SW 1271 (cell line): ENCODE measurements around the gene CD79B.
"Not testable (repeated sequence)": the region's sequence is repeated elsewhere in the genome, so short reads cannot be mapped to it uniquely, and the experiment has no call there.

Source experiments
- DNase-seq, 2 experiments: peaks; one replicate each; lab custom pipeline; 2025; lab: John Stamatoyannopoulos, UW

CD79B gene

GRCh38 chr17:63933598-63933997 lies 1.5 kb upstream of the CD79B start:
- no peak for DNase-seq

- DNase-seq: no peak
Observed at GRCh38 chr17:63932721-63933120, 590 bp upstream of the CD79B start.

DNA sequence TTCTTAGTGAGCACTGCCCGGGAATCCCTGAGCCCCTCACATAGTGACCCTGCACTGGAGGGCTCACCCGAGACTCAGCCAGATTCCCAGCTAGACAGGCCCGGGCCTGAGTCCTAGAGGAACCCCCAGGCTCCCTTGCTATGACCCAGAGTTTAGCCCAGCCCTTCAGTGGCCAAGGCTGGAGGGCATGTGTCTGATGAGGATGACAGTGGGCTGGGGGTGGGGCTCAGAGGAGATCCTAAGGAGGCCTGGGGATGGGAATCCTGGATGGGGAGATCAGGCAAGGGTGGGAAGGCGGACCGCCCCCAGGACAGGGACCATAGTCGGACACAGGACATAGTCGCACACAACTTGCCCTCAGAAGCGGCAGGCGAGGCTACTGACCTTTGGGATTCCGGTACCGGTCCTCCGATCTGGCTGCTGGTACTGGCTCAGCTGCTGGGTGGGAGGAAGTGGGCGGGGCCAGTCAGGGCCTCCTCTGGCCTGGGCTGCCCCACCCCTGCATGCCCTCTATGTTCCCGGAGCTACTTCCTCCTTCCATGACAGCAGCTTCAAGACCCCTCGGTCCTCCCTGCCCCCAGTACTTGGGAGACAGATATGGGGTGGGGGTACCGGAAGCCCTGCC lies 1.1 kb downstream of the CD79B start:
- DNase-seq: no peak

DNA sequence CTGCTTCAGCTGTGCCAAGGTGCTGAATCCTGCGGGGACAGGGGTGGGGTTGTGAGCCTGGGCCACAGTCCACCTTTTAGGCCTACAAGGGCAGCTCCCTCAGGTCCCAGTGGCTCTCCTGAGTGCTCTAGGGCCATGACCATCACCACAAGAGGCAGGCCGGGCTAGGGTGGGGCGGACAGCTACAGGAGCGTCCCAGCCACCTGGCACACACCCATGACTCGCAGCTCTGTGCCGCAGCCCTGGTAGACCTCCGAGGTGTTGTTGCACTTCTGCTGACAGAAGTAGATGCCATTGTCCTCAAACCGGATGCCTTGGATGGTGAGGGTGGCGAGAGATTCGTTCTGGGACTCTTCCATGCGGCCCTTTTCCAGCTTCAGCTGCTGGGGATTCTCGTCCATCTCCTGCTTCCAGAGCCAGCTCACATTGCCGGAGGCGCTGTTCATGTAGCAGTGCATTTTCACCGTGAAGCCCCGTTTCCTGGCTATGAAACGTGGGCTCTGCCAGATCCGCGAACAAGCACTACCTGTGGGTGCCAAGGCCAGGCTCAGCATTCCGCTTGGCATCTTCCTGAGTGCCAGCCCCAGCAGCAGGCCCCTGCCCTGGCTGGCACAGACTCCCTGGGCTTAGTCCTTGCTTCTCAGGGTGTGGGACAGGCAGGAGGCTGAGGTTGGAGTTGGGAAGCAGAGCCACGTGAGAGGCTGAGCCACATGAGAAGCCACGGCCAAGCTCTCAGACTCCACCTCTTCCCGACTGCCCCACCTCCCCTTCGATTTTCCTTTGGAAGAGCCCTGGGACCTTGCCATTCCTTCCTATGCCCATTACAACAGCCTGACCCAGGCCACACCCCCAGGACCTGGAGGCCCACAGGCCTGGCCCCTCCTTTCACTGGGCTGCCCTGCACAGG lies 2.0 kb downstream of the CD79B start:
- DNase-seq: no peak

- no peak for DNase-seq
Observed at GRCh38 chr17:63928966-63929695, 3.0 kb downstream of the CD79B start.

DNA sequence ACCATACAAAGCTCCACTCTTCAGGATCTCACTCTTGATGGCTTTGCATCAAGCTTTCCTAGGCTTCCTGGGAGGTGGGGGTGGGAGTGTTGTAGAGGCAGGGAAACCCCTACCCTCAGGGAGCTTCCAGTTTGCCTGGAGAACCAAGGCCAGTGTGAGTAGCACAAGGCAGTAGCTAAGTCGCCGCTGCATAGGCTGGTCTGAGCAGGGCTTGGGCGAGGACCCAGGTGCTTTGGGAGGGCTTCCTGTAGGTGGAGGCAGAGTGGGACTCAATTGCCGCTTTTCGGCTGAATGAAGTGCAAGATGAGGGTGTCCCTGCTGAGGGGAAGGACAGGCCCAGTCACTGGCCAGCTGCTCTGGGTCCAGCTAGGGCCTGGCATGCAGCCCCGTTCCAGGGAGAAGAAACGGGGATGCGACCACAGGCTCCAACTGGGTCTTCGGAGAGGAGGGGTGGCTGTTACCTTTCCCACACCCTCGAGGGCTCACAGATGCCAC lies 3.9 kb downstream of the CD79B start:
- DNase-seq: no peak

DNA sequence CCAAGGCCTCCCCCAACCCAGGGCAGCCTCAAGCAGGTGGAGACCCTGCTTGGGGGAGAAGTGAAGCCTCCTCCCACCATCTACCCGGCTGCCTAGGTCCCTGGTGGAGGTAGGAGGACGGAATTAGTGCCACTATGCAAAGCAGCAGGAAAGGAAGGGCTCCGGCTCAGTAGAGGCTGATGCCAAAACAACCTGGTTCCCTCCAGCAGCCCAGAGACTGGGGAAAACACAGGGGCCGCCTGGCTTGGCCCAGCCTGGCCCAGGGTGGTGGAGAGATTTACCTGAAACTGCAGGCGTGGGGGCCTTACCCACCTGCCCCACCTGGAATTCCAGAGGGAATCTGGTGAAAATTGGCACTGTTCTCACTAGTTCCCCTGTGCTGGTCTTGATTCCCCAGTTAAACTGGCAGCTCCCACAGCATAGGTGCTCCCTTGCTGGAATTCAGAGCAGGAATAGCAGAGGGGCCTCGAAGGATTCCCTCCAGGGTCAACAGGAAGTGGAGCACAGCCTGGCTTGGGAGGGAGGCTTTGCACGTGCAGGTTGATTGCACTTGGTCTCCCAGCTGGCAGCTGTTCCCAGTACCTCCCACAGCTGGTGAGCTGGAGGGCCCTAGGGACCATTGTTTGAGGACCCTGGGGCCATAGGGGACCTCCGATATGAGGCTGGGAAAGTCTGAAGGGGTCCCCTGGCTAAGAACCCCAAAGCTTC lies 4.5 kb downstream of the CD79B start:
- DNase-seq: no peak

GRCh38 chr17:63926164-63926563 lies 6.0 kb downstream of the CD79B start:
- no peak for DNase-seq

- no peak for DNase-seq
Observed at GRCh38 chr17:63925615-63926014, 6.5 kb downstream of the CD79B start.

GRCh38 chr17:63922402-63922801 lies 9.7 kb downstream of the CD79B start:
- DNase-seq: not testable (repeated sequence)

GRCh38 chr17:63920779-63921178 lies 11.4 kb downstream of the CD79B start:
- DNase-seq: not testable (repeated sequence)

DNA sequence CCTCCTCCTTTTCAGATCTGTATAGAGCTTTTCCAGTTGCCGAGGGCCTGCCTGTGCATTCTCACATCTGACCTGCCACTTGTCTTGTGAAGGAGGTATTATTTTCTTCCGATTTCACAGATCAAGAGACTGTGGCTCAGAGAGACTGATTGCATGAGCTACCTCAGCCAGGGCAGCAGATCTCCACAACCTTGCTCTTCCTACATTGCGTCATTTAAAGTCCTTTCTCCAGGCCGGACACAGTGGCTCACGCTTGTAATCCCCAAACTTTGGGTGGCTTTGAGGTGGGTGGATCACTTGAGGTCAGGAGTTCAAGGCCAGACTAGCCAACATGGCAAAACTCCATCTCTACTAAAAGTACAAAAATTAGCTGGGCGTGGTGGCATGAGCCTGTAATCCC lies 12.1 kb downstream of the CD79B start:
- DNase-seq: not testable (repeated sequence)

GRCh38 chr17:63919311-63919723 lies 12.8 kb downstream of the CD79B start:
- DNase-seq: peak in 1 of 2 experiments; percentile 56

DNA sequence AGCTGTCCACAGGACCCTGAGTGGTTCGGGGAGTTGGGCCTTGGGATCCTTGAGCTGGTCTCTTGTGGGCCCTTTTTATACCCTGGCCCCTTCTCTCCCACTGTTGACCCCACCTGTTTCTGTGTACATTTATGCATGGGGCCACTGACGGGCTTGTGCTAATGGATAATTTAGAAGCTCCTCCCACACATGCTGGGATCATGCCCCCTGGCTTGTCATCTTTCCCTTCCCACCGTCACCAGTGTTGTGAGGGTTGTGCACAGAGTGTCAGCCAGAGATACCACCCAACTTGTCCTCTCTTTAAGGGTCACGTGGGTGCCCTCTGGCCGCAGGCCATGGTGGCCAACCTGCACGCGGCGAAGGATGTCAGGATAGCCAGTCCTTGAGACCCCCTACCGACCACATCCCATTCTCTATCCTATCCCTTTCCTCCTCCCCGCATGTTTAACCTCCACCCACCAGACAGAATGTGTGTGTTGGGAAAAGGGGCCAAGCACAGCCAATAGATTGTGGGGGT lies 13.3 kb downstream of the CD79B start, which contains the start of gene GH1:
Gene GH1, minus strand, starts transcription at position 51 of the 517 bp plus-strand sequence. CDS start 63 bp downstream, outside the sequence.
- not testable (repeated sequence) for DNase-seq

GRCh38 chr17:63918305-63918704 lies 13.8 kb downstream of the CD79B start:
- DNase-seq: peak in 1 of 2 experiments; percentile 6

- DNase-seq: no peak
Observed at GRCh38 chr17:63917646-63918045, 14.5 kb downstream of the CD79B start.

GRCh38 chr17:63917206-63917605 lies 14.9 kb downstream of the CD79B start:
- not testable (repeated sequence) for DNase-seq

- DNase-seq: no peak
Observed at GRCh38 chr17:63916566-63917185, 15.5 kb downstream of the CD79B start.

- not testable (repeated sequence) for DNase-seq
Observed at GRCh38 chr17:63915753-63916152, 16.4 kb downstream of the CD79B start.

DNA sequence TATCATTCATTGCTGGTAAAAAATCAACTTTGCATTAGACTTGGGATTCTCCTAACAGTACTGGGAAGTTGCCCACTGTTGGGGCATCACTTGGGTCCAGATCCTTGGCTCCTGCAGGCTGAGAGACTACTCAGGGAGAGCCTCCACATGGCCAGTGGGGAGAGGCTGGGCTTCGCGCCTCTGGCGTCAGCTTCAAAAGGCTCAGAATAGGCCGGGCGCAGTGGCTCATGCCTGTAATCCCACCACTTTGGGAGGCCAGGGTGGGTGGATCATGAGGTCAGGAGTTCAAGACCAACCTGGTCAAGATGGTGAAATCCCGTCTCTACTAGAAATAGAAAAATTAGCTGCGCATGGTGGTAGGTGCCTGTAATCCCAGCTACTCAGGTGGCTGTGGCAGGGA lies 17.7 kb downstream of the CD79B start:
- DNase-seq: no peak

DNA sequence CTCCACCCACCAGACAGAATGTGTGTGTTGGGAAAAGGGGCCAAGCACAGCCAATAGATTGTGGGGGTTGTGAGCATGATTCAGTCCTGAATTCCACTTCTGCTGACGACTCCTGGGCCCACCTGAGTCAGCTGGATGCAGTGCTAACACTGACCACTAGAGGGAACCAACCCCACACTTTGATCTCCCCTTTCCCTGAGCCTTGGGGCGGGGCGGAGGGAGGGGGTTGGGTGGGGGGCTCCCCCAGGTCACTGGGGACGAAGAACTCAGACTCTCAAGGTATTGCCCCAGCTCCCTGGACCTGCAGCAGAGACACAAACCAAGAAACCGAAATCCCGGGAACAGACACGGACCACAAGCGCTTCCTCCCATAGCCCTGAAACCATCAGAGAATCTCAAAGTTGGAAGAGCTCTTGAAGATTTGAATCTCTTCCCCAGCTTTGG lies 20.5 kb downstream of the CD79B start:
- DNase-seq: peak in 1 of 2 experiments; percentile 27
